Stomach (tissue), 9 donors: ENCODE measurements around the gene MPIG6B. TPM values are rescaled to one million over a fixed set of nuclear protein-coding genes. Genes with fewer than 3 reads are reported as not detected.
A peak's percentile ranks its signal among the peaks of the same experiment; 100 is the strongest.

Experiments
- DNase-seq, 2 donors: peaks; one replicate each; pipeline versions ENCODE4 v3.0.0 to v3.0.0-alpha.2; 2013 to 2019
- H3K27ac ChIP-seq, 5 donors: fragments of 200-600 bp in 4 of 5; sonication (generic) in 4 of 5; one replicate each; pipeline ENCODE4 v1.5.1; 2013 to 2019; ENCODE audit warnings: mild to moderate bottlenecking in 1 of 5, moderate library complexity in 1 of 5
- H3K27me3 ChIP-seq, 3 donors: fragments of 200-600 bp; sonication (generic); one replicate each; pipeline ENCODE4 v1.5.1; 2017 to 2019; ENCODE audit warnings: mixed run types in 1 of 3
- H3K36me3 ChIP-seq, 4 donors: fragments of 200-600 bp; sonication (generic); 1 replicate in 3 of 4; 2 replicates in 1 of 4; pipeline ENCODE4 v1.5.1; 2016 to 2019
- H3K4me1 ChIP-seq, 4 donors: fragments of 200-600 bp; sonication (generic); one replicate each; pipeline ENCODE4 v1.5.1; 2016 to 2019
- H3K4me3 ChIP-seq, 4 donors: fragments of 200-600 bp; sonication (generic) in 3 of 4; one replicate each; pipeline ENCODE4 v1.5.1; 2016 to 2019; ENCODE audit warnings: mild to moderate bottlenecking in 1 of 4
- H3K9me3 ChIP-seq, 4 donors: fragments of 200-600 bp; sonication (generic); one replicate each; pipeline ENCODE4 v1.5.1; 2016 to 2019
- EP300 ChIP-seq: sonication (generic); formaldehyde crosslinking; IDR thresholded peaks from one replicate; pipeline ENCODE4 v1.6.1; 2017; ENCODE audit warnings: antibody characterized with exemption
- POLR2A ChIP-seq, 4 donors: fragments of 450-650 bp; IDR thresholded peaks; one replicate each; pipeline ENCODE4 v1.6.1; 2016; ENCODE audit warnings: antibody characterized with exemption in 4 of 4, control low read depth in 2 of 4, mild to moderate bottlenecking in 1 of 4, moderate library complexity in 1 of 4
- POLR2AphosphoS5 ChIP-seq, 3 donors: sonication (generic); formaldehyde crosslinking; IDR thresholded peaks; one replicate each; pipeline ENCODE4 v1.6.1; 2016; ENCODE audit warnings: antibody characterized with exemption in 3 of 3
- WGBS, 5 donors: extraction: QIAGEN DNeasy Blood & Tissue Kit in 3 of 5; methylation state at CpG; one replicate each; pipeline versions ENCODE4 v1.1.5 to v1.1.7; 2013 to 2018; 5-methylcytosine and 5-hydroxymethylcytosine counted together
- intact Hi-C: fragments of 100-400 bp; cut with DNase I; formaldehyde crosslinking; loops from one replicate; pipeline ENCODE4 v1.15.1; 2023; ENCODE audit warnings: low total_unique reads
- polyA plus RNA-seq, 3 donors: library from polyadenylated mRNA; stranded (reverse); fragments of 200-250 nt; gene quantifications; one replicate each; pipeline ENCODE4 v1.2.3, GENCODE V29; 2013
- total RNA-seq, 5 donors: library from RNA; depleted of rRNA; stranded (reverse); fragments of >200 nt; gene quantifications; one replicate each; pipeline versions ENCODE4 v1.1.0 to v1.2.3, GENCODE V29; 2014 to 2016
- TF ChIP-seq, protein P1 (sequence below), 7 experiments: fragments of 450-650 bp in 4 of 7; fragments of 200-600 bp in 3 of 7; sonication (generic) in 3 of 7; IDR thresholded peaks; one replicate each; pipeline ENCODE4 v1.5.1; 2016 to 2019; ENCODE audit warnings: antibody characterized with exemption in 7 of 7, control low read depth in 2 of 7, mild to moderate bottlenecking in 1 of 7
- donor health status: healthy with polysubstance abuse.
- donor health status: Bipolar disorder and iron deficiency.
- donor health status: healthy.

The MPIG6B gene
- total and polyA plus RNA-seq, 8 donors, result 0.10 TPM; not detected in 7

DNA sequence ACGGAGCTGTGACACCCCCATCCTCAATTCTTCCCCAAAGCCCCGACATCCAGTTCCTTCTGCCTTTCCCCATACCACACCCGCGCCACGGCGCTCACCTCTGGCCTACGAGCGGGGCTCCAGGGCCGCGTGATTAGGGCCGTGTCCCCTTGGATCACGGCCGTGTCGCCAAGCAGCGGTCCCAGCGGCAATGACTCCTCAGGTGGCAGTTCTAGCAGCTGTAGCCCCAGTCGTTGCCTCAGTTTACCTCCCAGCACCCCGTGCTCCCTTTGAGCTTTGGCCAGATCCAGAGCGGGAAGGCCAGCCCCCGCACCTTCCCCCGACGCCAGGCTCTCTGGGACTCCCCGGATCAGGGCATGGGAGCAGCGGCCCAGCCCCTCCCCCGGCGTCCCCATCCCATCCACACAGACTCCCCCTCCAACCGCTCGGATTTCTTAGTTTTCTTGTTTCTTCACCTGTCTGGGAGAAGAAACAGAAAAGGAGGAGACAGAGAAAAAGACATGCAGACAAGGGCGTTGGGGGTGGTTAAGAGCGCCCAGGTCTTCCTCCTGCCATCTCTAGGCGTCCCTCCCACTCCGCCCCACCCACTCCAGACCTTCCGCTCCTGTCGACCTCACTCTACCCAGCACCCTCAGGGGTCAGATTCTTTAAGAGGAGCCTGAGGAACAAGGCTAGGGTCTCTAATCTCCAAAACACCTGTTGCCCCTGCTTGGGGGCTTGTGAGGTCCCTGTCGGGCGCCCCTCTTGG lies 5.8 kb downstream of the MPIG6B start, which contains the start of gene DDAH2:
Gene DDAH2, minus strand, starts transcription at position 533 of the 748 bp plus-strand sequence. Its CDS starts 138 bp downstream, at position 395.
- peaks cover 30 to 75% (median 48%) of the 10 kb centered on the region in 4 donors for H3K4me1 ChIP-seq
- WGBS, 5 donors, result 19 to 24% (median 22%) methylated on average over 31 to 36 of the region's 36 CpGs
- intact Hi-C loops, result no loop called here
- no peaks in the 10 kb centered on the region for H3K27me3 ChIP-seq
- TF ChIP-seq EP300, result no peak
- TF ChIP-seq, protein P1, sequence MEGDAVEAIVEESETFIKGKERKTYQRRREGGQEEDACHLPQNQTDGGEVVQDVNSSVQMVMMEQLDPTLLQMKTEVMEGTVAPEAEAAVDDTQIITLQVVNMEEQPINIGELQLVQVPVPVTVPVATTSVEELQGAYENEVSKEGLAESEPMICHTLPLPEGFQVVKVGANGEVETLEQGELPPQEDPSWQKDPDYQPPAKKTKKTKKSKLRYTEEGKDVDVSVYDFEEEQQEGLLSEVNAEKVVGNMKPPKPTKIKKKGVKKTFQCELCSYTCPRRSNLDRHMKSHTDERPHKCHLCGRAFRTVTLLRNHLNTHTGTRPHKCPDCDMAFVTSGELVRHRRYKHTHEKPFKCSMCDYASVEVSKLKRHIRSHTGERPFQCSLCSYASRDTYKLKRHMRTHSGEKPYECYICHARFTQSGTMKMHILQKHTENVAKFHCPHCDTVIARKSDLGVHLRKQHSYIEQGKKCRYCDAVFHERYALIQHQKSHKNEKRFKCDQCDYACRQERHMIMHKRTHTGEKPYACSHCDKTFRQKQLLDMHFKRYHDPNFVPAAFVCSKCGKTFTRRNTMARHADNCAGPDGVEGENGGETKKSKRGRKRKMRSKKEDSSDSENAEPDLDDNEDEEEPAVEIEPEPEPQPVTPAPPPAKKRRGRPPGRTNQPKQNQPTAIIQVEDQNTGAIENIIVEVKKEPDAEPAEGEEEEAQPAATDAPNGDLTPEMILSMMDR (IDR thresholded peaks at IDR 0.05), result peak in 3 of 7 experiments; percentile 29 to 69 (median 51)
- H3K27ac ChIP-seq, result peak within 1 kb of the TSS; percentile 93 to 96 (median 95)
- peak within 1 kb of the TSS; percentile 61 to 91 (median 82) for H3K4me3 ChIP-seq
- no peak for DNase-seq
- H3K9me3 ChIP-seq, result no peaks in the 10 kb centered on the region
- peaks cover 46 to 69% (median 63%) of the 10 kb centered on the region in 4 donors for H3K36me3 ChIP-seq

DNA sequence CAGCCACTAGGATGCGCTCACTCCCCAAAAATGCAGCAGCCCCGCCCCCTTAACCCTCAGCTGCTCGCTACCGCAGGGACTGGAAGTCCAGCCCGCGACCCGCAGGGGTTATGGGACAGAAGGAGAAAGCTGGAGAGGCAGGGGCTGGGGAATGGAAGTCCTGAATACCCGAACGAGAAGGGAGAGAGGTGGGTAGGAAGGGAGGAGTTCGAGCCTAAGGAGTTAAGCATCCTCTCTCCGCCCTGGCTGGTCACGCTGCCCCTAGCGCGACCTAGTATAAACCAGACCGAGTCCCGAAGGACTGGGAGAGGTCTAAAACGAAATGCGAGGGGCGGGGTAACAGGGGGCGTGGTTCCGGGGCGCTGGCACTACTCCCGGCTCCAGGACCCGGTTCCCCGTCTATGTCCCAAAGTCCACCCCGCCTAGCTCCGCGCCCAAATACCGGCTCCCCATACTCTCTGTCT lies 6.4 kb downstream of the MPIG6B start:
- peak overlapping the region; percentile 93 to 96 (median 95) for H3K27ac ChIP-seq
- H3K27me3 ChIP-seq, result no peaks in the 10 kb centered on the region
- H3K4me1 ChIP-seq, result peaks cover 36 to 81% (median 54%) of the 10 kb centered on the region in 4 donors
- WGBS, 5 donors, result 0 to 1% (median 1%) methylated on average over 21 to 29 of the region's 29 CpGs
- peak; percentile 92 to 97 for DNase-seq
- H3K9me3 ChIP-seq, result no peaks in the 10 kb centered on the region
- H3K4me3 ChIP-seq, result peak overlapping the region; percentile 61 to 91 (median 82)
- TF ChIP-seq, protein P1 (IDR thresholded peaks at IDR 0.05), result peak in 3 of 7 experiments; percentile 6 to 72 (median 26)
- no peak for TF ChIP-seq POLR2A (IDR thresholded peaks at IDR 0.05)
- peak; percentile 70 to 77 (median 76) for TF ChIP-seq POLR2AphosphoS5 (IDR thresholded peaks at IDR 0.05)
- no peak for TF ChIP-seq EP300
- H3K36me3 ChIP-seq, result peaks cover 46 to 74% (median 68%) of the 10 kb centered on the region in 4 donors
- intact Hi-C loops, result no loop called here

DNA sequence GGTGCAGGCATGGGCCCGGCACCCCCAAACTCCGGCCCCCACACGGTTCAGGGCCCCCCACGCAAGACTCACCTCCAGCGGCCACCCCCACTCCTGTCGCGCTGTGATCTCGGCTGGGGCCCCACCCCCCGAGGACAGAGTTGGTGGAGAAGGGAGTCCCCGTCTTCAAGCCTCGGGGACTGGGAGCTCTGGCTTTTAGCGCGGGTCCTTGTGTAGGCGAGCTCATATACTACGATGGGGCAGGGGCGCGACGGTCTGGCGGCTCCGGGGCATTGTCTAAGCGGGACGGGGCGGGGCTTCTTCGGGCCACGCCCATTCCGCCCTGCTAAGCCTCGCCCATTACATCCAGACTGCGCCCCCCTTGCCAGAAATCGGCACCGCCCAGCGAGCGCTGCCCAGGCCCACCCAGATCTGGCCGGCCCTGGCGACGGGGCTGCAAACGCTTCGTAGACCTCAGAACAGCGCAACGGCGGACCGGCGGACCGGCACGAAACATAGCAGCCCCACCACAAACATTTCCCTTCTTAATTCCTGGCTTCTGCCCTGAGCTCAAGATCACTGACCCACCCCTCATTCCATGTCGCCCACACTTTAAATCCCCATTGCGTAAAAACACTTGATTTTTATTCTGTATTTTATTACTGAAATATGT lies 6.9 kb downstream of the MPIG6B start:
- H3K27me3 ChIP-seq, result no peaks in the 10 kb centered on the region
- TF ChIP-seq EP300 (no peak), POLR2A (IDR thresholded peaks at IDR 0.05) (peak in 1 of 4 donors; percentile 6), POLR2AphosphoS5 (IDR thresholded peaks at IDR 0.05) (peak; percentile 37 to 63 (median 59))
- TF ChIP-seq, protein P1 (IDR thresholded peaks at IDR 0.05), result no peak
- 1 to 8% (median 1%) methylated on average over 22 to 46 of the region's 46 CpGs for WGBS, 5 donors
- no peaks in the 10 kb centered on the region for H3K9me3 ChIP-seq
- intact Hi-C loops, result no loop called here
- peak overlapping the region; percentile 93 to 96 (median 95) for H3K27ac ChIP-seq
- peaks cover 46 to 74% (median 68%) of the 10 kb centered on the region in 4 donors for H3K36me3 ChIP-seq
- H3K4me1 ChIP-seq, result peaks cover 39 to 85% (median 59%) of the 10 kb centered on the region in 4 donors
- peak overlapping the region; percentile 61 to 91 (median 82) for H3K4me3 ChIP-seq
- peak; percentile 83 to 97 for DNase-seq

DNA sequence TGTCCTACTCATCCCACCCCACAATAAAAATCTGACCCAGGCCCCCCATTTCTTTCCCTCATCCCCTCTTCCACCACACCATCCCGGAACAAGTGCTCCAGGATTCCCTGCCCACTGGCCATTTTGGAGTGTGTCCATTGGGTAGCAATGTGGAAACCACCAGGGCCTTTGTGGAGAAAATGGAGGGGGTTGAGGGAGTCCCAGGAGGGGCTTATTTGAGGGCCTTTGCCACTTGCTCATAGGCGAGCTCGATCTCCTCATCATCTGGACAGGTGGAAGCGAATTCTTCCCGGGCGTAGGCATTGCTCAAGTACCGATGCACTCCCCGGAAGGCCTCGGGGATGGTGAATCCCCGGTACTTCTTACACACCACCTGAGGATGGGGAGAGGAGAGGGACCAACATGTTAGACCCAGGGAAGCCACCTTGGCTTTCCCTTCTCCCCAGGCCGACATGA lies 7.5 kb downstream of the MPIG6B start:
- intact Hi-C loops, result no loop called here
- no peak for TF ChIP-seq POLR2AphosphoS5 (IDR thresholded peaks at IDR 0.05)
- no peak for TF ChIP-seq POLR2A (IDR thresholded peaks at IDR 0.05)
- TF ChIP-seq, protein P1 (IDR thresholded peaks at IDR 0.05), result no peak
- no peak for TF ChIP-seq EP300
- Histone ChIP-seq H3K9me3 (no peaks in the 10 kb centered on the region), H3K4me3 (peak overlapping the region; percentile 61 to 91 (median 82)), H3K36me3 (peaks cover 46 to 71% (median 65%) of the 10 kb centered on the region in 4 donors), H3K27me3 (no peaks in the 10 kb centered on the region), H3K4me1 (peaks cover 39 to 85% (median 59%) of the 10 kb centered on the region in 4 donors), H3K27ac (peak overlapping the region; percentile 93 to 96 (median 95))
- DNase-seq, result peak in 1 of 2 donors; percentile 27
- WGBS, 5 donors, result 83 to 88% (median 86%) methylated on average over 11 of the region's 11 CpGs
